GM12878 (cell line): ENCODE measurements around the gene PLET1. TPM values are rescaled to one million over a fixed set of nuclear protein-coding genes. Genes with fewer than 3 reads are reported as not detected.

Experiments
- ATAC-seq: fragments of 200-7000 bp; cut with Tn5 transposase; 3 replicates; pipeline ENCODE4 v1.9.1; 2020; ENCODE audit warnings: mild to moderate bottlenecking, moderate library complexity
- BruUV-seq: library from RNA; stranded (reverse); fragments of 400-500 nt; replicated peaks from 2 replicates; lab custom pipeline; 2021; lab: Mats Ljungman, UMichigan
- CTCF ChIA-PET: fragments of 300-600 bp; sonication (Branson Sonifier 250); formaldehyde crosslinking; extraction: SDS; loops from one replicate; lab custom pipeline; 2021; ENCODE audit warnings: inconsistent platforms; lab: Yijun Ruan, JAX
- POLR2A ChIA-PET: fragments of 350-600 bp; formaldehyde crosslinking; extraction: SDS; loops from one replicate; lab custom pipeline; 2021; ENCODE audit warnings: inconsistent platforms; lab: Charles Lee
- RAD21 ChIA-PET: fragments of 300-600 bp; sonication (Branson Sonifier 250); formaldehyde crosslinking; loops from one replicate; lab custom pipeline; 2023; ENCODE audit warnings: antibody characterized with exemption; ENCODE audit not compliant: unreplicated experiment; lab: Charles Lee
- SMC1A ChIA-PET: fragments of 300-600 bp; sonication (Branson Sonifier 250); formaldehyde crosslinking; loops from one replicate; lab custom pipeline; 2023; ENCODE audit not compliant: unreplicated experiment, uncharacterized antibody; lab: Charles Lee
- DNase-seq: peaks from one replicate; pipeline ENCODE4 v3.0.0-alpha.2; 2011; ENCODE audit warnings: low read depth, low spot score
- FAIRE-seq: peaks from 3 replicates; lab custom pipeline; 2011; peaks lifted over from hg19 to GRCh38; lab: Jason Lieb, UNC
- H2AFZ ChIP-seq: 2 replicates; pipeline ENCODE4 v1.6.0; 2011; ENCODE audit warnings: low read depth, low read length, control low read depth; ENCODE audit not compliant: control insufficient read depth
- H3K27ac ChIP-seq: 2 replicates; pipeline ENCODE4 v1.5.1; 2011; ENCODE audit warnings: control low read depth; ENCODE audit not compliant: control insufficient read depth, insufficient read depth
- H3K27me3 ChIP-seq, 2 experiments: replicated peaks in 1 of 2; 2 replicates each; pipeline versions ENCODE4 v1.6.0 to v1.6.1; 2011; ENCODE audit warnings: low read length in 1 of 2; ENCODE audit not compliant: control insufficient read depth in 2 of 2, insufficient read depth in 2 of 2
- H3K36me3 ChIP-seq, 2 experiments: 2 replicates each; pipeline ENCODE4 v1.5.1; 2011; ENCODE audit warnings: low read length in 1 of 2; ENCODE audit not compliant: control insufficient read depth in 2 of 2, insufficient read depth in 2 of 2
- H3K4me1 ChIP-seq: 2 replicates; pipeline ENCODE4 v1.6.1; 2011; ENCODE audit warnings: mild to moderate bottlenecking, low read length, moderate library complexity, mixed read lengths; ENCODE audit not compliant: control insufficient read depth, insufficient read depth
- H3K4me2 ChIP-seq: 2 replicates; pipeline ENCODE4 v1.6.0; 2011; ENCODE audit warnings: control low read depth; ENCODE audit not compliant: control insufficient read depth, insufficient read depth
- H3K4me3 ChIP-seq: fragments of 200-600 bp; sonication (generic); 2 replicates; pipeline ENCODE4 v1.5.1; 2016
- H3K79me2 ChIP-seq: 2 replicates; pipeline ENCODE4 v1.6.0; 2011; ENCODE audit warnings: low read length; ENCODE audit not compliant: control insufficient read depth, insufficient read depth
- H3K9ac ChIP-seq: 2 replicates; pipeline ENCODE4 v1.8.0; 2011; ENCODE audit warnings: low read length, control low read depth, mixed read lengths; ENCODE audit not compliant: control insufficient read depth, insufficient read depth
- H3K9me3 ChIP-seq: replicated peaks from 3 replicates; pipeline ENCODE4 v1.5.1; 2011; ENCODE audit warnings: mild to moderate bottlenecking, low read length; ENCODE audit not compliant: control insufficient read depth, insufficient read depth
- H4K20me1 ChIP-seq: 2 replicates; pipeline ENCODE4 v1.6.0; 2011; ENCODE audit not compliant: control insufficient read depth, insufficient read depth
- CBX5 ChIP-seq: sonication (generic); IDR thresholded peaks from 2 replicates; pipeline ENCODE4 v1.6.1; 2016; ENCODE audit warnings: low read depth, moderate library complexity, mild to moderate bottlenecking, inconsistent platforms
- E2F4 ChIP-seq: IDR thresholded peaks from 2 replicates; pipeline ENCODE4 v1.6.1; 2012; ENCODE audit warnings: low read depth, low read length, improper control_type of control experiment
- IKZF1 ChIP-seq: fragments of 450-650 bp; conservative IDR thresholded peaks from 2 replicates; pipeline ENCODE4 v1.6.1; 2017; ENCODE audit warnings: antibody characterized with exemption, mild to moderate bottlenecking
- IKZF2 ChIP-seq, 2 experiments: fragments of 450-650 bp; IDR thresholded peaks; 2 replicates each; pipeline ENCODE4 v1.6.1; 2017; ENCODE audit warnings: mild to moderate bottlenecking in 2 of 2, moderate library complexity in 2 of 2
- MEF2A ChIP-seq: IDR thresholded peaks from 2 replicates; pipeline ENCODE4 v1.6.1; 2011; ENCODE audit warnings: low read depth, mild to moderate bottlenecking, low read length, moderate library complexity; ENCODE audit not compliant: insufficient read depth
- PAX8 ChIP-seq: fragments of 450-650 bp; IDR thresholded peaks from 2 replicates; pipeline ENCODE4 v1.6.1; 2017; ENCODE audit warnings: mild to moderate bottlenecking, moderate library complexity
- SMAD1 ChIP-seq: fragments of 450-650 bp; IDR thresholded peaks from 2 replicates; pipeline ENCODE4 v1.6.1; 2018; ENCODE audit warnings: mild to moderate bottlenecking, low read depth; ENCODE audit not compliant: partially characterized antibody
- SMARCA5 ChIP-seq: fragments of 450-650 bp; IDR thresholded peaks from 2 replicates; pipeline ENCODE4 v1.6.1; 2017; ENCODE audit warnings: mild to moderate bottlenecking
- SUPT20H ChIP-seq: IDR thresholded peaks from 2 replicates; pipeline ENCODE4 v1.6.1; 2011; ENCODE audit warnings: low read depth, mild to moderate bottlenecking, low read length, moderate library complexity, borderline replicate concordance; ENCODE audit not compliant: control insufficient read depth
- ZNF217 ChIP-seq: fragments of 450-650 bp; IDR thresholded peaks from 2 replicates; pipeline ENCODE4 v1.6.1; 2017; ENCODE audit warnings: antibody characterized with exemption, mild to moderate bottlenecking
- in situ Hi-C: fragments of 300-500 bp; cut with MboI; formaldehyde crosslinking; loops from 9 replicates; pipeline ENCODE4 v1.14.3; 2018; ENCODE audit warnings: mixed read lengths
- intact Hi-C: fragments of 100-400 bp; cut with micrococcal nuclease; formaldehyde crosslinking; loops from one replicate; pipeline ENCODE4 v1.14.2; 2022; ENCODE audit not compliant: unreplicated experiment
- polyA plus RNA-seq, 11 experiments: library from polyadenylated mRNA; depleted of rRNA in 4 of 11; unstranded in 6 of 11; stranded (reverse) in 5 of 11; fragments of >200 nt; fragmentation: Nextera tagmentation in 4 of 11; fragmentation: Illumina TruSeq in 1 of 11; extraction: Ambion mirVana in 4 of 11; extraction: Trizol in 1 of 11; gene quantifications; 1 replicate in 1 of 11; 2 replicates in 10 of 11; pipeline versions ENCODE4 v1.2.1 to v1.2.3, GENCODE V29; 2011 to 2016; ENCODE audit warnings: inconsistent platforms in 2 of 11, missing spikeins in 2 of 11, low read depth in 1 of 11
- total RNA-seq, 4 experiments: library from RNA; depleted of rRNA in 3 of 4; stranded (reverse); fragments of >200 nt in 3 of 4; fragmentation: Illumina TruSeq in 1 of 4; extraction: Trizol in 1 of 4; gene quantifications; 2 replicates each; pipeline versions ENCODE4 v1.2.1 to v1.2.3, GENCODE V29; 2013 to 2021

PLET1 gene
- total and polyA plus RNA-seq, 10 of the 15 experiments (the other 5 are each of a cell fraction or from before 2014, with no cell fraction given) = not detected

DNA sequence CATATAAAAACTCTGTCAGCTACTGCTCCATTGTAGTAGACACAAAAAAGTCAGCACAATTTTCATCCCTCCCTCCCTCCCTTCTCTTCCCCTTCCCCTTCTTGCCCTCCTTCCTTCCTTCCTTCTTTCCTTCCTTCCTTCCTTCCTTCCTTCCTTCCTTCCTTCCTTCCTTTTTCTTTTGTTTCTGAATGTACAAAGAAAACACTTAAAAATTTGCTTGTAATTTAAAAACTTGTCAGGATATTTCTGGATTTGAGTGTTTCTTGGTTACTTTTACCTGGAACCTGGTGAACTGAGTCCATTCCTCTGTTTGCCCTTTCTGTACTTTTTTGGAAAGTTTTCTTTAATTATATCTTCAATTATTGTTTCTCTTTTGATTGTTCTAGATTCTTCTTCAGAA is 31.5 kb upstream of the PLET1 start:
- Histone ChIP-seq H3K36me3 (no peaks in the 10 kb centered on the region), H3K4me2 (no peak overlapping the region), H3K27me3 (no peaks in the 10 kb centered on the region), H3K27ac (no peak overlapping the region), H2AFZ (no peak overlapping the region), H3K4me3 (no peak overlapping the region), H3K4me1 (peaks cover 4% of the 10 kb centered on the region; the same call in 1 of the 2 replicates), H3K9ac (no peak overlapping the region), H4K20me1 (no peaks in the 10 kb centered on the region), H3K9me3 (no peaks in the 10 kb centered on the region), H3K79me2 (no peaks in the 10 kb centered on the region)
- RAD21 ChIA-PET = interaction anchor here (2.0 kb wide), 1 partner anchor 997 kb away, joined by 7 read pairs; no protein-coding TSS in a partner anchor
- no peak for TF ChIP-seq SMARCA5
- TF ChIP-seq E2F4 = no peak
- no peak for TF ChIP-seq IKZF2 (IDR thresholded peaks at IDR 0.05)
- TF ChIP-seq IKZF1 = no peak
- TF ChIP-seq MEF2A = no peak
- TF ChIP-seq CBX5 = no peak
- no peak for TF ChIP-seq PAX8
- no peak for TF ChIP-seq SUPT20H
- no peak for TF ChIP-seq ZNF217
- TF ChIP-seq SMAD1 = no peak
- CTCF ChIA-PET = interaction anchor here (0.6 to 1.4 kb wide), 3 partner anchors 296 to 997 kb away, joined by 3 to 5 read pairs (median 3); no protein-coding TSS in a partner anchor
- ATAC-seq = no peak
- FAIRE-seq = no peak
- intact Hi-C loops = no loop called here
- DNase-seq = no peak
- POLR2A ChIA-PET = no interaction called here
- in situ Hi-C loops = no loop called here
- SMC1A ChIA-PET = interaction anchor here (1.4 kb wide), 1 partner anchor 997 kb away, joined by 4 read pairs; no protein-coding TSS in a partner anchor
- BruUV-seq = no TSS peak
